ENCODE results near the gene ARID1B.

ARID1B gene

GRCh38 chr6:157056275-157056674, 279.1 kb downstream of the ARID1B start:
- H3K4me3 ChIP-seq (ENCODE audit: low read depth, low read length): no peak overlapping the region
- no peak for TF ChIP-seq CTCF (conservative IDR thresholded peaks at IDR 0.05; ENCODE audit: low read depth, low read length)
- DNase-seq (ENCODE audit: low read depth): no peak

- TF ChIP-seq CTCF (conservative IDR thresholded peaks at IDR 0.05; ENCODE audit: low read depth, low read length): no peak
- no peak overlapping the region for H3K4me3 ChIP-seq (ENCODE audit: low read depth, low read length)
- no peak for DNase-seq (ENCODE audit: low read depth)
Observed at GRCh38 chr6:157058574-157058973, 281.4 kb downstream of the ARID1B start.

- no peak overlapping the region for H3K4me3 ChIP-seq (ENCODE audit: low read depth, low read length)
- no peak for TF ChIP-seq CTCF (conservative IDR thresholded peaks at IDR 0.05; ENCODE audit: low read depth, low read length)
- no peak for DNase-seq (ENCODE audit: low read depth)
Observed at GRCh38 chr6:157059781-157060180, 282.6 kb downstream of the ARID1B start.

- no peak overlapping the region for H3K4me3 ChIP-seq (ENCODE audit: low read depth, low read length)
- peak; percentile 50 for DNase-seq (ENCODE audit: low read depth)
- TF ChIP-seq CTCF (conservative IDR thresholded peaks at IDR 0.05; ENCODE audit: low read depth, low read length): no peak
Observed at GRCh38 chr6:157060440-157060952, 283.3 kb downstream of the ARID1B start.

- TF ChIP-seq CTCF (conservative IDR thresholded peaks at IDR 0.05; ENCODE audit: low read depth, low read length): no peak
- no peak overlapping the region for H3K4me3 ChIP-seq (ENCODE audit: low read depth, low read length)
- no peak for DNase-seq (ENCODE audit: low read depth)
Observed at GRCh38 chr6:157061770-157062594, 284.8 kb downstream of the ARID1B start.

GRCh38 chr6:157063176-157063905, 286.2 kb downstream of the ARID1B start:
- no peak for TF ChIP-seq CTCF (conservative IDR thresholded peaks at IDR 0.05; ENCODE audit: low read depth, low read length)
- H3K4me3 ChIP-seq (ENCODE audit: low read depth, low read length): no peak overlapping the region
- DNase-seq (ENCODE audit: low read depth): no peak

All from choroid plexus epithelial cell (primary cell).